Endothelial cell of umbilical vein (primary cell): ENCODE data around the gene VGLL3. TPM values are rescaled to one million over a fixed set of nuclear protein-coding genes. Genes with fewer than 3 reads are reported as not detected.

Experiments used
- BruUV-seq: library from RNA; stranded (reverse); fragments of 400-500 nt; replicated peaks from 2 replicates; lab custom pipeline; 2021; lab: Mats Ljungman, UMichigan
- CTCF ChIA-PET: fragments of 300-600, 350-600 bp; sonication (Branson Sonifier 250); formaldehyde crosslinking; loops from one replicate; lab custom pipeline; 2021; ENCODE audit warnings: antibody characterized with exemption, inconsistent platforms; lab: Charles Lee
- POLR2A ChIA-PET: fragments of 300-600, 350-600 bp; sonication (Branson Sonifier 250); formaldehyde crosslinking; loops from one replicate; lab custom pipeline; 2021; ENCODE audit warnings: antibody characterized with exemption, inconsistent platforms; lab: Charles Lee
- DNase-seq: peaks from one replicate; pipeline ENCODE4 v3.0.0-alpha.2; 2011; ENCODE audit warnings: low read depth, low spot score
- FAIRE-seq: peaks from 2 replicates; lab custom pipeline; 2011; peaks lifted over from hg19 to GRCh38; lab: Jason Lieb, UNC
- H2AFZ ChIP-seq: 2 replicates; pipeline ENCODE4 v1.6.0; 2012; ENCODE audit warnings: low read depth, low read length, control low read depth, inconsistent platforms
- H3K27ac ChIP-seq: 2 replicates; pipeline ENCODE4 v1.5.1; 2011; ENCODE audit warnings: low read depth, mild to moderate bottlenecking, control low read depth, low read length, moderate library complexity; ENCODE audit not compliant: insufficient read depth
- H3K27me3 ChIP-seq, 2 experiments: 2 replicates each; pipeline versions ENCODE4 v1.6.0 to v1.6.1; 2011; ENCODE audit warnings: low read length in 2 of 2, mixed read lengths in 1 of 2; ENCODE audit not compliant: control insufficient read depth in 2 of 2, insufficient read depth in 2 of 2
- H3K36me3 ChIP-seq, 2 experiments: 2 replicates in 1 of 2; 3 replicates in 1 of 2; pipeline ENCODE4 v1.5.1; 2011; ENCODE audit warnings: low read length in 2 of 2, mild to moderate bottlenecking in 1 of 2, moderate library complexity in 1 of 2; ENCODE audit not compliant: control insufficient read depth in 2 of 2, insufficient read depth in 2 of 2; ENCODE audit errors: extremely low read depth in 1 of 2
- H3K4me1 ChIP-seq: 3 replicates; pipeline ENCODE4 v1.5.1; 2011; ENCODE audit warnings: mild to moderate bottlenecking, low read length; ENCODE audit not compliant: control insufficient read depth, insufficient read depth; ENCODE audit errors: extremely low read depth
- H3K4me2 ChIP-seq: 2 replicates; pipeline ENCODE4 v1.6.1; 2011; ENCODE audit warnings: low read length, control low read depth, mixed read lengths; ENCODE audit not compliant: insufficient read depth
- H3K4me3 ChIP-seq, 3 experiments: fragments of 200-600 bp in 1 of 3; sonication (generic), shearing (Covaris generic) in 1 of 3; replicated peaks in 1 of 3; 2 replicates each; pipeline ENCODE4 v1.5.1; 2011 to 2016; ENCODE audit warnings: control low read depth in 3 of 3, low read length in 3 of 3, mild to moderate bottlenecking in 2 of 3, inconsistent platforms in 1 of 3, low read depth in 1 of 3, moderate library complexity in 1 of 3; ENCODE audit not compliant: insufficient read depth in 1 of 3
- H3K79me2 ChIP-seq: 2 replicates; pipeline ENCODE4 v1.6.0; 2012; ENCODE audit warnings: low read length, inconsistent platforms; ENCODE audit not compliant: control insufficient read depth, insufficient read depth
- H3K9ac ChIP-seq: replicated peaks from 2 replicates; pipeline ENCODE3; 2011; ENCODE audit warnings: low read length, control low read depth; ENCODE audit not compliant: insufficient read depth; ENCODE audit errors: extremely low read depth
- H3K9me1 ChIP-seq: replicated peaks from 3 replicates; pipeline ENCODE4 v1.6.0; 2011; ENCODE audit warnings: mild to moderate bottlenecking, low read length; ENCODE audit not compliant: control insufficient read depth, insufficient read depth; ENCODE audit errors: extremely low read depth
- H3K9me3 ChIP-seq: replicated peaks from 2 replicates; pipeline ENCODE4 v1.5.1; 2012; ENCODE audit warnings: low read length, inconsistent platforms; ENCODE audit not compliant: control insufficient read depth, insufficient read depth
- H4K20me1 ChIP-seq: replicated peaks from 2 replicates; pipeline ENCODE3; 2011; ENCODE audit warnings: mild to moderate bottlenecking, low read length; ENCODE audit not compliant: control insufficient read depth, insufficient read depth; ENCODE audit errors: extremely low read depth
- CTCF ChIP-seq, 2 donors: IDR thresholded peaks; 1 replicate in 1 of 2; 2 replicates in 1 of 2; pipeline ENCODE4 v1.5.1; 2011; ENCODE audit warnings: low read length in 2 of 2, mild to moderate bottlenecking in 2 of 2, moderate library complexity in 2 of 2, control low read depth in 1 of 2, inconsistent platforms in 1 of 2, low read depth in 1 of 2; ENCODE audit not compliant: insufficient read depth in 1 of 2; ENCODE audit errors: extremely low read depth in 1 of 2
- EZH2 ChIP-seq: IDR thresholded peaks from 2 replicates; pipeline ENCODE4 v1.6.1; 2012; ENCODE audit warnings: borderline replicate concordance, low read depth, mild to moderate bottlenecking, moderate library complexity, low read length, inconsistent platforms; ENCODE audit not compliant: severe bottlenecking
- FOS ChIP-seq: IDR thresholded peaks from 2 replicates; pipeline ENCODE4 v1.6.1; 2011; ENCODE audit warnings: mild to moderate bottlenecking, low read length, moderate library complexity, borderline replicate concordance; ENCODE audit not compliant: insufficient read depth
- GATA2 ChIP-seq: IDR thresholded peaks from 2 replicates; pipeline ENCODE4 v1.7.0; 2011; ENCODE audit warnings: low read depth, mild to moderate bottlenecking, moderate library complexity, mixed read lengths, low read length; ENCODE audit not compliant: insufficient read length, insufficient read depth
- JUN ChIP-seq: IDR thresholded peaks from 2 replicates; pipeline ENCODE4 v1.6.1; 2011; ENCODE audit warnings: borderline replicate concordance, low read depth; ENCODE audit not compliant: insufficient read length, insufficient read depth
- MAX ChIP-seq: IDR thresholded peaks from 2 replicates; pipeline ENCODE4 v1.6.1; 2011; ENCODE audit not compliant: insufficient read depth, insufficient read length
- MYC ChIP-seq: IDR thresholded peaks from one replicate; pipeline ENCODE4 v1.6.1; 2011; ENCODE audit warnings: mild to moderate bottlenecking, low read depth, low read length
- POLR2A ChIP-seq: IDR thresholded peaks from 2 replicates; pipeline ENCODE4 v1.6.1; 2012; ENCODE audit warnings: low read depth, mild to moderate bottlenecking, control low read depth, low read length
- POLR2AphosphoS5 ChIP-seq: IDR thresholded peaks from 2 replicates; pipeline ENCODE4 v1.6.1; 2012; ENCODE audit warnings: low read depth, mild to moderate bottlenecking, control low read depth, low read length, moderate library complexity; ENCODE audit not compliant: insufficient read depth
- dilution Hi-C: fragments of 300-500 bp; cut with MboI; formaldehyde crosslinking; loops from one replicate; pipeline ENCODE4 v1.15.0; 2019; ENCODE audit warnings: low sequenced_read_pairs; ENCODE audit not compliant: extremely low pct_ligation_motif_present
- intact Hi-C: fragments of 100-400 bp; cut with micrococcal nuclease; formaldehyde crosslinking; loops from one replicate; pipeline ENCODE4 v1.10.0; 2022
- polyA plus RNA-seq, 4 experiments: library from polyadenylated mRNA; depleted of rRNA in 3 of 4; stranded (reverse) in 3 of 4; unstranded in 1 of 4; fragments of >200 nt; gene quantifications; 2 replicates each; pipeline versions ENCODE4 v1.2.1 to v1.2.3, GENCODE V29; 2011 to 2012; ENCODE audit warnings: missing spikeins in 1 of 4
- total RNA-seq: library from RNA; stranded (reverse); gene quantifications from 2 replicates; pipeline ENCODE4 v1.2.3, GENCODE V29; 2021

Gene VGLL3
- total and polyA plus RNA-seq, 2 donors (not counting 3 experiments of a cell fraction or from before 2014, with no cell fraction given), result 4.2 to 12.0 TPM

DNA sequence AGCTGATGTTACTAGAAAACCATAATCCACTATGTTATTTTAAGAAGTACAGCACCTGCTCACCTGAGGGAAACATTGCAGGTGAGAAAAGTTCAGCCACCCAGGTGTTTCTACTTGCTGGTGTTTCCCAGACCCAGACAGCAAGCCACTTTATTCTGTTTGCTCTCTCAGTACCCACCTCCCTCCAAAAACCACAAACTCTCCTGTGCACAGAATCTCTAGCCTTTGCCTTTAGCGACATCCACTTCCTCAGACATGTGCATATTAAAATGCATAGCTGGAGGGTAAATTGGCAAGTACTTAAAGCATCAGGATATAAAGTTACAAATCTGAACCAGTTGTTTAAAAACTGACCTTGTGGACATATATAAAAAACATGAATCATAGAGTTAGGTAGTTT is 36.7 kb downstream of the VGLL3 start:
- H3K4me3 ChIP-seq, result no peak overlapping the region
- intact Hi-C loops (no loop called here), dilution Hi-C loops (no loop called here)
- H3K27me3 ChIP-seq, result no peaks in the 10 kb centered on the region
- TF ChIP-seq FOS (no peak), POLR2A (no peak), EZH2 (no peak), POLR2AphosphoS5 (no peak), GATA2 (no peak), MAX (no peak), MYC (no peak), CTCF (IDR thresholded peaks at IDR 0.05; ENCODE audit: extremely low read depth in 1 of 2, insufficient read depth in 1 of 2, low read depth in 1 of 2, low read length in 2 of 2) (no peak), JUN (no peak)
- H3K27ac ChIP-seq, result no peak overlapping the region
- POLR2A ChIA-PET, result no interaction called here
- no TSS peak for BruUV-seq
- H4K20me1 ChIP-seq, result no peaks in the 10 kb centered on the region
- FAIRE-seq (no peak), DNase-seq (no peak)
- H2AFZ ChIP-seq, result no peak overlapping the region
- no peaks in the 10 kb centered on the region for H3K9me1 ChIP-seq
- H3K79me2 ChIP-seq, result no peaks in the 10 kb centered on the region
- no peak overlapping the region for H3K9ac ChIP-seq
- H3K4me2 ChIP-seq, result no peak overlapping the region
- no peaks in the 10 kb centered on the region for H3K9me3 ChIP-seq
- CTCF ChIA-PET, result no interaction called here
- no peaks in the 10 kb centered on the region for H3K4me1 ChIP-seq
- no peaks in the 10 kb centered on the region for H3K36me3 ChIP-seq
